ENCODE data around the gene UBAC1.

The UBAC1 gene

DNA sequence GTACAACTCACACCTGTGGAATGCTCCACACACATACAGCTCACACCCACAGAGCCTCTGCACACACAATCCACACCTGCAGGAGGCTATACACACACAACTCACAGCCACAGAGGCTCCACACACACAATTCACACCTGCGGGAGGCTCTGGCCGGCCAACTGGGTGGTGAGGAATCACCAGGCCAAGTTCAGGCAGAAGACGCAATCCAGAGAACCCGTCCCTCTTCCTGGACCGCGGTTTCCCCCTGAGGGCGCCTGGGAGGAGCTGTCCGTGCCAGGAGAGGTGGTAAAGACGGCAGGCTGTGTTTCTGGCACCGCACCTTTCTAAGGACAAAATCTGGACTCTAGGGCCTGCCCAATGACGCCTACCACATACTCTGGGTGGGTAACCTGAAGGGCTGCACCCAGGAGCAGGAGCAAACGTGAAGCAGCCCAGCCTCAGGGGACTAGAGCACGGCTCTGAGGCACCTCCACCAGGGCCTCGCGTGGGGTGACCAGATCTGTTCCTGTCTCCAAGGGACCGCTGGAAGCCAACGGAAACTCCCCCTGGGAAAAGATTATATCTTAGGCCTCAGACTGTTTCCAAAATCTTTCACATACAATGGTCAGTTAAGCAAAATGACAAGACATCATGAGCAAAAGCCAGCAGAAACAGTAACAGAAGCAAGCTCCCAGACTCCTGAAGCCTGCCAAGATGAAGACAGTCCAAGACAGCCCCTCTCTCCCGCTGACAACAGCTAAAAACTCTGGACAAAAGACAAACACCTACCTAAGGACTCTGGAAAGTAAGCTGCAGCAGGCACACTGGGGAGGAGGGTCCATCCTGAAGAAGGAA, 70.8 kb downstream of the UBAC1 start:
- H3K4me3 ChIP-seq (ENCODE audit: low read depth, low read length), result no peak overlapping the region

DNA sequence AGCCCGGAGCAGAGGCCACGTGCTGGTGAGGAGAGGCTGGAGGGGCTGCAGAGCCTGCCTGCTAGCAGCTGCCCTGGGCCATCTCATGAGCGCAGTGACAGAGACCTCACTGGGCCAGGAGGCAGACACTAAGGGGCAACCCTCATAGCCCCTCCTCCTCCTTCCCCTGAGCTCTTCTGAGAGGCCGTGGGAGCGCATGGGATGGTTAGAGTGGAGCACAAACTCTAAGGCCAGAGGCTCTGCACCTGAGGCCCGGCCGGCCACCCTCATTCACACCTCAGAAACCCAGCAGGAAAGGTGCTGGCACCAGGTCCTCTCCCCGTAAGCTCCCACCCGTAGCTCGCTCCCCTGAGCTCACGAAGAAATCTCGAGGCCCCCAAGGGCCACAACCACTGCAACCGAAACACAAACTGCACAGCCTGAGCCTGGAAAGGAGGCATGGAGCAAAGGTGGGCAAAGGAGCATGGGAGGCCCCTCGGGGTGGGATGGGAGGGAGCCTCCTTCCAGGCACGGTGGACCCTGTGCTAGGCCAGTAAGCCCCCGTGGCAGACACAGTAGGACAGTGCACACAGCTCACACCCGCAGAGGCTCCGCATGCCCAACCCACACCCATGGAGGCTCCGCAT, 71.5 kb downstream of the UBAC1 start:
- Histone ChIP-seq H3K36me3 (replicated peaks) (no peaks in the 10 kb centered on the region), H3K27me3 (replicated peaks) (no peaks in the 10 kb centered on the region), H3K4me3 (ENCODE audit: low read depth, low read length) (no peak overlapping the region), H3K27ac (no peak overlapping the region)
- TF ChIP-seq, protein P1, sequence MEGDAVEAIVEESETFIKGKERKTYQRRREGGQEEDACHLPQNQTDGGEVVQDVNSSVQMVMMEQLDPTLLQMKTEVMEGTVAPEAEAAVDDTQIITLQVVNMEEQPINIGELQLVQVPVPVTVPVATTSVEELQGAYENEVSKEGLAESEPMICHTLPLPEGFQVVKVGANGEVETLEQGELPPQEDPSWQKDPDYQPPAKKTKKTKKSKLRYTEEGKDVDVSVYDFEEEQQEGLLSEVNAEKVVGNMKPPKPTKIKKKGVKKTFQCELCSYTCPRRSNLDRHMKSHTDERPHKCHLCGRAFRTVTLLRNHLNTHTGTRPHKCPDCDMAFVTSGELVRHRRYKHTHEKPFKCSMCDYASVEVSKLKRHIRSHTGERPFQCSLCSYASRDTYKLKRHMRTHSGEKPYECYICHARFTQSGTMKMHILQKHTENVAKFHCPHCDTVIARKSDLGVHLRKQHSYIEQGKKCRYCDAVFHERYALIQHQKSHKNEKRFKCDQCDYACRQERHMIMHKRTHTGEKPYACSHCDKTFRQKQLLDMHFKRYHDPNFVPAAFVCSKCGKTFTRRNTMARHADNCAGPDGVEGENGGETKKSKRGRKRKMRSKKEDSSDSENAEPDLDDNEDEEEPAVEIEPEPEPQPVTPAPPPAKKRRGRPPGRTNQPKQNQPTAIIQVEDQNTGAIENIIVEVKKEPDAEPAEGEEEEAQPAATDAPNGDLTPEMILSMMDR (IDR thresholded peaks at IDR 0.05; ENCODE audit: low read depth, low read length, missing control alignments), result no peak
- in situ Hi-C loops (cut with HindIII; ENCODE audit: low pct_ligation_motif_present, low sequenced_read_pairs), result no loop called here
- DNase-seq, result no peak

More for the DNA sequence above, 70.8 kb downstream of the UBAC1 start:
- in situ Hi-C loops (cut with HindIII; ENCODE audit: low pct_ligation_motif_present, low sequenced_read_pairs), result no loop called here
- no peaks in the 10 kb centered on the region for H3K36me3 ChIP-seq (replicated peaks)
- TF ChIP-seq, protein P1 (IDR thresholded peaks at IDR 0.05; ENCODE audit: low read depth, low read length, missing control alignments), result no peak
- DNase-seq, result no peak
- H3K27me3 ChIP-seq (replicated peaks), result no peaks in the 10 kb centered on the region
- H3K27ac ChIP-seq, result no peak overlapping the region

DNA sequence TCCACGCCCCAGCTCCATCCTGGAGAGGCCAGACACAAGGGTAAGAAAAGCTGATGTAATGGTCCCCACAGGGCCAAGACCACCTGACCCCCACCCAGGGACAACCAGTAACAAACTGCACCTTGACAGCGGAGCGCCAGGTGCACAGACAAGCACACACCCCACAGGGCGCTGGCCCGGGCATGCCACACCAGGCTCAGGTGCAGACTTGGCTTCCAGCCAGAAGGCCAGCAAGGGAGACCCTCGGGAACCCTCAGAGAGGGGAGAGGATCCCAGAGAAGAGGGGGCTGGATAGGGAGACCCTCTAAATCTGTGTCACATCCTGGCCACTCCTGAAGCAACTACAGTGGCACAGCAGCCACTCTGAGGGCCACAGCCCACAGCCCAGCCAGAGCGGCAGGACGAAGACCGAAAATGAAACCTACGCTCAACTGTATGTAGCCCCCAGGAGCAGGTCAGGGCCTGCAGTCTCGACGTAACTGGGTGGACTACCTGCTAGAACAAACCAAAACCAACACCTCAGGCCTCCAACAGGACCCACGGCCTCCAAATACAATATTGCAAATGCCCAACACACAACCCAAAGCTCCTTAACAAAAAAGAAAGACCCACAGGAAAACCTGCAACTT, 72.3 kb downstream of the UBAC1 start:
- Histone ChIP-seq H3K27ac (no peak overlapping the region), H3K4me3 (ENCODE audit: low read depth, low read length) (no peak overlapping the region), H3K36me3 (replicated peaks) (no peaks in the 10 kb centered on the region), H3K27me3 (replicated peaks) (no peaks in the 10 kb centered on the region)
- in situ Hi-C loops (cut with HindIII; ENCODE audit: low pct_ligation_motif_present, low sequenced_read_pairs), result no loop called here
- TF ChIP-seq, protein P1 (IDR thresholded peaks at IDR 0.05; ENCODE audit: low read depth, low read length, missing control alignments), result no peak
- DNase-seq, result no peak

DNA sequence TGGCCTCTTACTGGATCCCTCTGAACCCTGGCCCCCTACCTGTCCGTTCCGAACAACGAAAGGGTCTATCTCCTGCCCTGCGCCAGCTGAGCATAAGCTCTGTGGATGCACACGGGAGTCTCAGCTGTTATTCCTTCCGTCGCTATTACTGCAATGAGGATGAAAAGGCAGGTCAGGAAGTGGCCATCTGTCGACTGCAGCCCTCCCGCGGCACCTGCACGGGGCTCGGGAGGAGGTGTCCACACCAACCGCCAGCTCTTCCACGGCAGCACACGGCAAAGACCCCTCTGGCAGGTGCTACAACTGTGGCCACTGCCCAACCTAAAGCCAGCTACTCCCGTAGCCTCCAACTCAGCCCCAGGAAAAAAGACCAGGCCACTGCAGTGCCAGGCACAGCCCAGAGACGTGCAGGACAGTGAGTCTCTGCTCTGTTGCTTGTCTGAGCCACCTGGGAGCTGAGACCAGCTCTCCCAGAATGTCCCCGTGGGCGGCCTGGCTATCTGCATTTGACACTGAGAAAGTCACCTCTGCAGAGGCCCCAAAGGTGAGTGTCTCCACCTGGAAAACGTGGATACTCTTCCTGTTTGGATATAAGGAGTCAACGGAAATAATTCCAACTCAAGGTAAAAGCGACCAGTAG, 72.9 kb downstream of the UBAC1 start:
- in situ Hi-C loops (cut with HindIII; ENCODE audit: low pct_ligation_motif_present, low sequenced_read_pairs), result no loop called here
- TF ChIP-seq, protein P1 (IDR thresholded peaks at IDR 0.05; ENCODE audit: low read depth, low read length, missing control alignments), result no peak
- Histone ChIP-seq H3K27me3 (replicated peaks) (no peaks in the 10 kb centered on the region), H3K4me3 (ENCODE audit: low read depth, low read length) (no peak overlapping the region), H3K36me3 (replicated peaks) (no peaks in the 10 kb centered on the region), H3K27ac (no peak overlapping the region)
- DNase-seq, result no peak

DNA sequence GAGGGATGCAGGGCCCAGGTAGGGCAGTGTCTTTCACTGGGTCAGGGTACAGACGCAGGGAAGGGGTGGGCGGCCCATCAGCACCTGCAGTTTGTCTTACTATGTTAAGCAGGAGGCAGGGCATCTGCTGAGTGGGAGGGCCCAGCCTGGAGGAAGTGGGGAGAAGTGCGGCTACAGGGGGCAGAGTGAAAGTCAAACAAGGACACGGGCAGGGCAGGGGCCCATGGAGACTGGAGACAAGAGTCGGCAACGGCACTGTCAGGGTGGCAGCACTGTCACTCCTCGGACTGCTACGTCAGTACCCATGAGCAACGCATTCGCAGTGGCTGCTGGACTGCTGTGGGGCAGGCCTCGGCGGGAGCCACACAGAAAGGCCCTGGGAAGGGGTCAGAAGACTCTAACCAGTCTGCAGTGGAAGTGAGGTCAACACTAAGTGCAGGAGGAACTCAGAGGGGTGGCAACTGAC, 73.6 kb downstream of the UBAC1 start:
- TF ChIP-seq, protein P1 (IDR thresholded peaks at IDR 0.05; ENCODE audit: low read depth, low read length, missing control alignments), result peak; percentile 1
- Histone ChIP-seq H3K27me3 (replicated peaks) (no peaks in the 10 kb centered on the region), H3K27ac (no peak overlapping the region), H3K4me3 (ENCODE audit: low read depth, low read length) (no peak overlapping the region), H3K36me3 (replicated peaks) (no peaks in the 10 kb centered on the region)
- in situ Hi-C loops (cut with HindIII; ENCODE audit: low pct_ligation_motif_present, low sequenced_read_pairs), result no loop called here
- no peak for DNase-seq

All from brain microvascular endothelial cell (primary cell).